HEK293 (cell line): ENCODE results near the gene HOXB7.

Source experiments
- CTCF ChIA-PET: fragments of 350-600 bp; formaldehyde crosslinking; extraction: SDS; loops from one replicate; lab custom pipeline; 2021; ENCODE audit warnings: antibody characterized with exemption; lab: Yijun Ruan, JAX
- POLR2A ChIA-PET: fragments of 300-600 bp; formaldehyde crosslinking; extraction: SDS; loops from one replicate; lab custom pipeline; 2020; ENCODE audit warnings: antibody characterized with exemption, inconsistent platforms; lab: Yijun Ruan, JAX
- H3K27ac ChIP-seq: fragments of 200-500 bp; sonication (Bioruptor generic); 2 replicates; pipeline ENCODE4 v1.5.1; 2014; ENCODE audit warnings: low read depth, low read length, control low read depth, inconsistent platforms; ENCODE audit errors: extremely low read depth
- H3K36me3 ChIP-seq, 2 experiments: fragments of 200-500 bp in 1 of 2; sonication (Bioruptor generic) in 1 of 2; 1 replicate in 1 of 2; 2 replicates in 1 of 2; pipeline ENCODE4 v1.5.1; 2014 to 2017; ENCODE audit warnings: inconsistent platforms in 2 of 2, low read length in 2 of 2; ENCODE audit not compliant: control insufficient read depth in 2 of 2, insufficient read depth in 1 of 2
- H3K4me1 ChIP-seq: fragments of 200-500 bp; sonication (Bioruptor generic); 2 replicates; pipeline ENCODE4 v1.5.1; 2014; ENCODE audit warnings: mild to moderate bottlenecking, low read length, inconsistent platforms; ENCODE audit not compliant: control insufficient read depth, insufficient read depth
- H3K4me3 ChIP-seq: 2 replicates; pipeline ENCODE4 v1.5.1; 2011; ENCODE audit warnings: low read depth, mild to moderate bottlenecking, control low read depth, low read length, moderate library complexity
- H3K9me3 ChIP-seq: fragments of 200-500 bp; sonication (Bioruptor generic); 2 replicates; pipeline ENCODE4 v1.5.1; 2014; ENCODE audit warnings: low read depth, low read length, inconsistent platforms; ENCODE audit not compliant: control insufficient read depth, insufficient read depth
- EGR2 ChIP-seq: fragments of 450-650 bp; formaldehyde crosslinking; IDR thresholded peaks from 2 replicates; pipeline ENCODE4 v1.5.1; 2016; ENCODE audit warnings: low read depth, missing biosample characterization, missing genetic modification characterization
- GFI1B ChIP-seq: fragments of 450-650 bp; formaldehyde crosslinking; IDR thresholded peaks from 2 replicates; pipeline ENCODE4 v1.5.1; 2016; ENCODE audit warnings: missing biosample characterization, missing genetic modification characterization
- KLF7 ChIP-seq: fragments of 450-650 bp; formaldehyde crosslinking; IDR thresholded peaks from 2 replicates; pipeline ENCODE4 v1.5.1; 2016; ENCODE audit warnings: missing biosample characterization, missing genetic modification characterization, borderline replicate concordance
- PRDM1 ChIP-seq: fragments of 450-650 bp; formaldehyde crosslinking; IDR thresholded peaks from 2 replicates; pipeline ENCODE4; 2016; ENCODE audit warnings: missing biosample characterization, missing genetic modification characterization
- ZBTB1 ChIP-seq: fragments of 450-650 bp; formaldehyde crosslinking; IDR thresholded peaks from 2 replicates; pipeline ENCODE4 v1.5.1; 2016; ENCODE audit warnings: missing biosample characterization, missing genetic modification characterization
- ZFHX2 ChIP-seq: fragments of 450-650 bp; formaldehyde crosslinking; conservative IDR thresholded peaks from 2 replicates; pipeline ENCODE4 v1.5.1; 2016; ENCODE audit warnings: missing biosample characterization, missing genetic modification characterization
- ZNF138 ChIP-seq: fragments of 450-650 bp; formaldehyde crosslinking; IDR thresholded peaks from 2 replicates; pipeline ENCODE4 v1.5.1; 2016; ENCODE audit warnings: missing biosample characterization, missing genetic modification characterization, borderline replicate concordance
- ZNF184 ChIP-seq: fragments of 450-650 bp; IDR thresholded peaks from 2 replicates; pipeline ENCODE4 v1.5.1; 2018; ENCODE audit warnings: missing biosample characterization, mild to moderate bottlenecking, missing genetic modification characterization
- ZNF350 ChIP-seq: fragments of 450-650 bp; formaldehyde crosslinking; IDR thresholded peaks from 2 replicates; pipeline ENCODE4 v1.5.0; 2017; ENCODE audit warnings: missing biosample characterization, mild to moderate bottlenecking, missing genetic modification characterization
- ZNF510 ChIP-seq: fragments of 450-650 bp; formaldehyde crosslinking; IDR thresholded peaks from 2 replicates; pipeline ENCODE4 v1.5.1; 2018; ENCODE audit warnings: mild to moderate bottlenecking, missing genetic modification characterization, missing biosample characterization; ENCODE audit not compliant: insufficient replicate concordance
- ZNF514 ChIP-seq: fragments of 450-650 bp; formaldehyde crosslinking; IDR thresholded peaks from 2 replicates; pipeline ENCODE4 v1.5.1; 2016; ENCODE audit warnings: missing biosample characterization, missing genetic modification characterization
- ZNF629 ChIP-seq: fragments of 450-650 bp; formaldehyde crosslinking; IDR thresholded peaks from 2 replicates; pipeline ENCODE4 v1.5.1; 2017; ENCODE audit warnings: missing biosample characterization, missing genetic modification characterization
- ZNF664 ChIP-seq: fragments of 450-650 bp; formaldehyde crosslinking; IDR thresholded peaks from 2 replicates; pipeline ENCODE4 v1.5.1; 2016; ENCODE audit warnings: missing biosample characterization, missing genetic modification characterization
- ZNF777 ChIP-seq: fragments of 450-650 bp; formaldehyde crosslinking; IDR thresholded peaks from 2 replicates; pipeline ENCODE4 v1.5.1; 2017; ENCODE audit warnings: missing biosample characterization, missing genetic modification characterization, borderline replicate concordance
- TF ChIP-seq, protein P1 (sequence below): fragments of 450-650 bp; IDR thresholded peaks from 2 replicates; pipeline ENCODE4 v1.5.1; 2018; ENCODE audit warnings: missing biosample characterization, missing genetic modification characterization
- TF ChIP-seq, protein P2 (sequence below): fragments of 450-650 bp; formaldehyde crosslinking; IDR thresholded peaks from 2 replicates; pipeline ENCODE4 v1.5.1; 2016; ENCODE audit warnings: missing biosample characterization, missing genetic modification characterization
- TF ChIP-seq, protein P3 (sequence below): fragments of 450-650 bp; formaldehyde crosslinking; IDR thresholded peaks from 2 replicates; pipeline ENCODE4 v1.5.1; 2016; ENCODE audit warnings: missing biosample characterization, missing genetic modification characterization, low read depth

The HOXB7 gene

DNA sequence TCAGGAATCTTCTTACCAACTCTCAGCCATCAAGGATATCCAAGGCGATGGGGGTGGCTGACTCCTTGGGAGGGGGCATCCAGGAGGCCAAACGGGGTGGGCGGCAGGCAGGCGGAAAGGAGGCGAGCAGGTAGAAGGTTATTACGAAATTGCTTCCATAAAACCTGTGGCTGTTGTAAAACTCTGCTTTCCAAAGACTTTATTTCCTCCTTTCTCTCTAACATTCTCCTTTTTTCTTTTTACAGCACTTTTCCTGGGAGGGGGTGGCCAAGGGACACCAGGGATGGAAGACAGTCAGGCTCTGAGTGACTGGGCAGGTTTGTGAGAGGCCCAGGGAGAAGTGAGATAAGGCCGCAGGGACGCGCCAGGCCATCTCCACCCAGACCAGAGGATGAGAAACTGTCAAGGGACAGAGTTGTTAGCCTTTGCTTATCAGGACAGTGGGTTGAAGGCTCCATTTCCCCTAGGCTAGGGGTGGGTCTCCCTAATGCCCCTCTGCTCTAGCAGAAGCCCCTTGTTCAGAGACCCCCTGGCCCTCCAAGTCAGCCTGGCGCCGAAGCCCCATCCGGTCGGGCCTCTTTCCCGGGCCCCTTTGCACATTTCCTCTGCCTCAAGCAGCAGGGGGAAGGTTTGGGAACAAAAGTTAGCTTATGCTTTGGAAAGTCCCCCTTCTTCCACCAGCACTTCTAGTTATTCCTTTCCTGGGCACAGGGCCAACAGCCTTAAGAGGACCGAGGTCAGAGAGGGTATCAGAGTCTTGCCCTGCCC, 20.3 kb upstream of the HOXB7 start:
- H3K27ac ChIP-seq: no peak overlapping the region
- peaks cover 6% of the 10 kb centered on the region; the same call in 1 of the 2 replicates for H3K4me1 ChIP-seq
- peak; percentile 63 for TF ChIP-seq PRDM1 (tag by site-specific recombination)
- 0 out of 2 replicates have a peak, but pooled peaks have one; percentile 11 for TF ChIP-seq EGR2 (tag by site-specific recombination)
- TF ChIP-seq, protein P1, sequence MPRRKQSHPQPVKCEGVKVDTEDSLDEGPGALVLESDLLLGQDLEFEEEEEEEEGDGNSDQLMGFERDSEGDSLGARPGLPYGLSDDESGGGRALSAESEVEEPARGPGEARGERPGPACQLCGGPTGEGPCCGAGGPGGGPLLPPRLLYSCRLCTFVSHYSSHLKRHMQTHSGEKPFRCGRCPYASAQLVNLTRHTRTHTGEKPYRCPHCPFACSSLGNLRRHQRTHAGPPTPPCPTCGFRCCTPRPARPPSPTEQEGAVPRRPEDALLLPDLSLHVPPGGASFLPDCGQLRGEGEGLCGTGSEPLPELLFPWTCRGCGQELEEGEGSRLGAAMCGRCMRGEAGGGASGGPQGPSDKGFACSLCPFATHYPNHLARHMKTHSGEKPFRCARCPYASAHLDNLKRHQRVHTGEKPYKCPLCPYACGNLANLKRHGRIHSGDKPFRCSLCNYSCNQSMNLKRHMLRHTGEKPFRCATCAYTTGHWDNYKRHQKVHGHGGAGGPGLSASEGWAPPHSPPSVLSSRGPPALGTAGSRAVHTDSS (tag by site-specific recombination): no peak
- no peak for TF ChIP-seq ZBTB1
- TF ChIP-seq ZNF350 (tag by site-specific recombination): no peak
- TF ChIP-seq GFI1B (tag by site-specific recombination): no peak
- TF ChIP-seq, protein P2, sequence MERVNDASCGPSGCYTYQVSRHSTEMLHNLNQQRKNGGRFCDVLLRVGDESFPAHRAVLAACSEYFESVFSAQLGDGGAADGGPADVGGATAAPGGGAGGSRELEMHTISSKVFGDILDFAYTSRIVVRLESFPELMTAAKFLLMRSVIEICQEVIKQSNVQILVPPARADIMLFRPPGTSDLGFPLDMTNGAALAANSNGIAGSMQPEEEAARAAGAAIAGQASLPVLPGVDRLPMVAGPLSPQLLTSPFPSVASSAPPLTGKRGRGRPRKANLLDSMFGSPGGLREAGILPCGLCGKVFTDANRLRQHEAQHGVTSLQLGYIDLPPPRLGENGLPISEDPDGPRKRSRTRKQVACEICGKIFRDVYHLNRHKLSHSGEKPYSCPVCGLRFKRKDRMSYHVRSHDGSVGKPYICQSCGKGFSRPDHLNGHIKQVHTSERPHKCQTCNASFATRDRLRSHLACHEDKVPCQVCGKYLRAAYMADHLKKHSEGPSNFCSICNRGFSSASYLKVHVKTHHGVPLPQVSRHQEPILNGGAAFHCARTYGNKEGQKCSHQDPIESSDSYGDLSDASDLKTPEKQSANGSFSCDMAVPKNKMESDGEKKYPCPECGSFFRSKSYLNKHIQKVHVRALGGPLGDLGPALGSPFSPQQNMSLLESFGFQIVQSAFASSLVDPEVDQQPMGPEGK (tag by site-specific recombination): no peak
- TF ChIP-seq ZNF184 (tag by site-specific recombination): no peak
- TF ChIP-seq ZNF664: no peak
- peak; percentile 31; the same call in 1 of the 2 replicates for TF ChIP-seq ZFHX2 (tag by site-specific recombination)
- no peak for TF ChIP-seq KLF7 (tag by site-specific recombination)
- POLR2A ChIA-PET: interaction anchor here (0.6 kb wide), 1 partner anchor 29 kb away, joined by 3 read pairs; no protein-coding TSS in a partner anchor
- peaks cover 8 to 47% of the 10 kb centered on the region in 2 experiments; a peak in 2 of 3 replicates for H3K36me3 ChIP-seq
- CTCF ChIA-PET: interaction anchor here (1.9 kb wide), 1 partner anchor 323 kb away, joined by 5 read pairs; no protein-coding TSS in a partner anchor
- no peak overlapping the region for H3K4me3 ChIP-seq
- H3K9me3 ChIP-seq: no peaks in the 10 kb centered on the region

GRCh38 chr17:48630009-48630924, 19.4 kb upstream of the HOXB7 start:
- Histone ChIP-seq H3K4me1 (peaks cover 6% of the 10 kb centered on the region; the same call in 1 of the 2 replicates), H3K9me3 (no peaks in the 10 kb centered on the region), H3K4me3 (no peak overlapping the region), H3K27ac (no peak overlapping the region), H3K36me3 (peaks cover 0 to 38% of the 10 kb centered on the region in 2 experiments; a peak in 2 of 3 replicates)
- TF ChIP-seq ZNF514 (no peak), ZNF777 (no peak), ZNF138 (tag by site-specific recombination) (no peak), ZNF510 (tag by site-specific recombination) (no peak), ZNF629 (tag by site-specific recombination) (no peak)
- TF ChIP-seq, protein P3, sequence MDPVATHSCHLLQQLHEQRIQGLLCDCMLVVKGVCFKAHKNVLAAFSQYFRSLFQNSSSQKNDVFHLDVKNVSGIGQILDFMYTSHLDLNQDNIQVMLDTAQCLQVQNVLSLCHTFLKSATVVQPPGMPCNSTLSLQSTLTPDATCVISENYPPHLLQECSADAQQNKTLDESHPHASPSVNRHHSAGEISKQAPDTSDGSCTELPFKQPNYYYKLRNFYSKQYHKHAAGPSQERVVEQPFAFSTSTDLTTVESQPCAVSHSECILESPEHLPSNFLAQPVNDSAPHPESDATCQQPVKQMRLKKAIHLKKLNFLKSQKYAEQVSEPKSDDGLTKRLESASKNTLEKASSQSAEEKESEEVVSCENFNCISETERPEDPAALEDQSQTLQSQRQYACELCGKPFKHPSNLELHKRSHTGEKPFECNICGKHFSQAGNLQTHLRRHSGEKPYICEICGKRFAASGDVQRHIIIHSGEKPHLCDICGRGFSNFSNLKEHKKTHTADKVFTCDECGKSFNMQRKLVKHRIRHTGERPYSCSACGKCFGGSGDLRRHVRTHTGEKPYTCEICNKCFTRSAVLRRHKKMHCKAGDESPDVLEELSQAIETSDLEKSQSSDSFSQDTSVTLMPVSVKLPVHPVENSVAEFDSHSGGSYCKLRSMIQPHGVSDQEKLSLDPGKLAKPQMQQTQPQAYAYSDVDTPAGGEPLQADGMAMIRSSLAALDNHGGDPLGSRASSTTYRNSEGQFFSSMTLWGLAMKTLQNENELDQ (tag by site-specific recombination): no peak
- TF ChIP-seq, protein P1 (tag by site-specific recombination): no peak
- ChIA-PET CTCF (interaction anchor here (0.6 to 1.1 kb wide), 2 partner anchors 9 to 323 kb away, joined by 3 read pairs; no protein-coding TSS in a partner anchor), POLR2A (interaction anchor here (0.6 to 1.5 kb wide), 2 partner anchors 10 to 436 kb away, joined by 5 to 7 read pairs; no protein-coding TSS in a partner anchor)
